ENCODE data around the gene NMRK1.

DNA sequence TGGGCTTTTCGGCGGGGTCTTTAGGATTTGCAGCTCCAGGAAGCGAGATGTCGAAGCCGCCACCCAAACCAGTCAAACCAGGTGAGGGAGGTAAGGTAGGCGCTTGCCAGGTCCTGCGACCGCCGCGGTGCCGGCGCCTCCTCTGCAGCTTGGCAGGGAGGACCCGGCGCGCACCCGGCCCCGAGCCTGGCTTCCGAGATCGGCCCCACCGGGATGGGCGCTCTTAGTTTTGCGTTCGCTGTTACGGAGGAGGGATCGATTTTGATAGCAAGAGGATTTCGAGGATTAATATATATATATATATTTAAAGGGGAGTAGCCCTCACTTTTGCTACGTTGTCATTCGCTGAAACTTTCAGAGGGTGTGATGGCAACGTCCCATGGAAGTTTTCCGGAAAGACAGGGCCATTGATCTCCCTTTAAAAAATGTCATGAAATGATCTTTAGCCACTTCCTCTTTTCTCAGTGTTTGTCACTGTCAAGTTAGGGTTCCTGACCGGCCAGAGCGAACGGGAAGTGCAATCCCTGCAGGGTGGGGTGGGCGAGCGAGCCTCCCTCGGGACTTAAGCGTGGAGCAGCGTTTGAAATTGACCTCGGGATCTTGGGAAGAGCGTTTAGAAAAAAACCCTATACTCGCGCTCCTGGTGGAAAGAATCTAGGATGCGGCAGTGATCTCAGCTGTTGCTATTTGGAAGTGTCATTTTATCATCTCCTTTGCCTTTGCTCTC lies 854 bp upstream of the NMRK1 start:
- TF ChIP-seq HOXA7 (CRISPR knock-in tag; IDR thresholded peaks at IDR 0.05; ENCODE audit: borderline replicate concordance) (no peak), ZFP41 (tag by site-specific recombination; IDR thresholded peaks at IDR 0.05; ENCODE audit: borderline replicate concordance) (no peak), SP3 (tag by site-specific recombination; IDR thresholded peaks at IDR 0.05) (no peak), ZNF19 (tag by site-specific recombination; IDR thresholded peaks at IDR 0.05; ENCODE audit: low read depth) (no peak), ZNF324 (tag by site-specific recombination; IDR thresholded peaks at IDR 0.05) (no peak), ZNF274 (IDR thresholded peaks at IDR 0.05; ENCODE audit: low read length) (no peak), ZNF274 (tag by site-specific recombination; IDR thresholded peaks at IDR 0.05; ENCODE audit: borderline replicate concordance) (no peak)
- TF ChIP-seq, protein P1, sequence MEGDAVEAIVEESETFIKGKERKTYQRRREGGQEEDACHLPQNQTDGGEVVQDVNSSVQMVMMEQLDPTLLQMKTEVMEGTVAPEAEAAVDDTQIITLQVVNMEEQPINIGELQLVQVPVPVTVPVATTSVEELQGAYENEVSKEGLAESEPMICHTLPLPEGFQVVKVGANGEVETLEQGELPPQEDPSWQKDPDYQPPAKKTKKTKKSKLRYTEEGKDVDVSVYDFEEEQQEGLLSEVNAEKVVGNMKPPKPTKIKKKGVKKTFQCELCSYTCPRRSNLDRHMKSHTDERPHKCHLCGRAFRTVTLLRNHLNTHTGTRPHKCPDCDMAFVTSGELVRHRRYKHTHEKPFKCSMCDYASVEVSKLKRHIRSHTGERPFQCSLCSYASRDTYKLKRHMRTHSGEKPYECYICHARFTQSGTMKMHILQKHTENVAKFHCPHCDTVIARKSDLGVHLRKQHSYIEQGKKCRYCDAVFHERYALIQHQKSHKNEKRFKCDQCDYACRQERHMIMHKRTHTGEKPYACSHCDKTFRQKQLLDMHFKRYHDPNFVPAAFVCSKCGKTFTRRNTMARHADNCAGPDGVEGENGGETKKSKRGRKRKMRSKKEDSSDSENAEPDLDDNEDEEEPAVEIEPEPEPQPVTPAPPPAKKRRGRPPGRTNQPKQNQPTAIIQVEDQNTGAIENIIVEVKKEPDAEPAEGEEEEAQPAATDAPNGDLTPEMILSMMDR (tag by site-specific recombination; IDR thresholded peaks at IDR 0.05), result no peak
- TF ChIP-seq, protein P2, sequence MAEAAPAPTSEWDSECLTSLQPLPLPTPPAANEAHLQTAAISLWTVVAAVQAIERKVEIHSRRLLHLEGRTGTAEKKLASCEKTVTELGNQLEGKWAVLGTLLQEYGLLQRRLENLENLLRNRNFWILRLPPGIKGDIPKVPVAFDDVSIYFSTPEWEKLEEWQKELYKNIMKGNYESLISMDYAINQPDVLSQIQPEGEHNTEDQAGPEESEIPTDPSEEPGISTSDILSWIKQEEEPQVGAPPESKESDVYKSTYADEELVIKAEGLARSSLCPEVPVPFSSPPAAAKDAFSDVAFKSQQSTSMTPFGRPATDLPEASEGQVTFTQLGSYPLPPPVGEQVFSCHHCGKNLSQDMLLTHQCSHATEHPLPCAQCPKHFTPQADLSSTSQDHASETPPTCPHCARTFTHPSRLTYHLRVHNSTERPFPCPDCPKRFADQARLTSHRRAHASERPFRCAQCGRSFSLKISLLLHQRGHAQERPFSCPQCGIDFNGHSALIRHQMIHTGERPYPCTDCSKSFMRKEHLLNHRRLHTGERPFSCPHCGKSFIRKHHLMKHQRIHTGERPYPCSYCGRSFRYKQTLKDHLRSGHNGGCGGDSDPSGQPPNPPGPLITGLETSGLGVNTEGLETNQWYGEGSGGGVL (tag by site-specific recombination; IDR thresholded peaks at IDR 0.05), result no peak

Data from HEK293 (cell line).